ENCODE results near the gene DTL. TPM values are rescaled to one million over a fixed set of nuclear protein-coding genes. Genes with fewer than 3 reads are reported as not detected.
"Not testable (repeated sequence)": the region's sequence is repeated elsewhere in the genome, so short reads cannot be mapped to it uniquely, and the experiment has no call there.

DTL gene, protein sequence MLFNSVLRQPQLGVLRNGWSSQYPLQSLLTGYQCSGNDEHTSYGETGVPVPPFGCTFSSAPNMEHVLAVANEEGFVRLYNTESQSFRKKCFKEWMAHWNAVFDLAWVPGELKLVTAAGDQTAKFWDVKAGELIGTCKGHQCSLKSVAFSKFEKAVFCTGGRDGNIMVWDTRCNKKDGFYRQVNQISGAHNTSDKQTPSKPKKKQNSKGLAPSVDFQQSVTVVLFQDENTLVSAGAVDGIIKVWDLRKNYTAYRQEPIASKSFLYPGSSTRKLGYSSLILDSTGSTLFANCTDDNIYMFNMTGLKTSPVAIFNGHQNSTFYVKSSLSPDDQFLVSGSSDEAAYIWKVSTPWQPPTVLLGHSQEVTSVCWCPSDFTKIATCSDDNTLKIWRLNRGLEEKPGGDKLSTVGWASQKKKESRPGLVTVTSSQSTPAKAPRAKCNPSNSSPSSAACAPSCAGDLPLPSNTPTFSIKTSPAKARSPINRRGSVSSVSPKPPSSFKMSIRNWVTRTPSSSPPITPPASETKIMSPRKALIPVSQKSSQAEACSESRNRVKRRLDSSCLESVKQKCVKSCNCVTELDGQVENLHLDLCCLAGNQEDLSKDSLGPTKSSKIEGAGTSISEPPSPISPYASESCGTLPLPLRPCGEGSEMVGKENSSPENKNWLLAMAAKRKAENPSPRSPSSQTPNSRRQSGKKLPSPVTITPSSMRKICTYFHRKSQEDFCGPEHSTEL
- total RNA-seq (2014; rRNA removed; shearing (Covaris generic)) = 8.2 and 10.5 TPM in 2 replicates
- polyA plus RNA-seq (2016; fragmentation: Nextera tagmentation; extraction: Ambion mirVana) = 7.6 and 9.7 TPM in 2 replicates

DNA sequence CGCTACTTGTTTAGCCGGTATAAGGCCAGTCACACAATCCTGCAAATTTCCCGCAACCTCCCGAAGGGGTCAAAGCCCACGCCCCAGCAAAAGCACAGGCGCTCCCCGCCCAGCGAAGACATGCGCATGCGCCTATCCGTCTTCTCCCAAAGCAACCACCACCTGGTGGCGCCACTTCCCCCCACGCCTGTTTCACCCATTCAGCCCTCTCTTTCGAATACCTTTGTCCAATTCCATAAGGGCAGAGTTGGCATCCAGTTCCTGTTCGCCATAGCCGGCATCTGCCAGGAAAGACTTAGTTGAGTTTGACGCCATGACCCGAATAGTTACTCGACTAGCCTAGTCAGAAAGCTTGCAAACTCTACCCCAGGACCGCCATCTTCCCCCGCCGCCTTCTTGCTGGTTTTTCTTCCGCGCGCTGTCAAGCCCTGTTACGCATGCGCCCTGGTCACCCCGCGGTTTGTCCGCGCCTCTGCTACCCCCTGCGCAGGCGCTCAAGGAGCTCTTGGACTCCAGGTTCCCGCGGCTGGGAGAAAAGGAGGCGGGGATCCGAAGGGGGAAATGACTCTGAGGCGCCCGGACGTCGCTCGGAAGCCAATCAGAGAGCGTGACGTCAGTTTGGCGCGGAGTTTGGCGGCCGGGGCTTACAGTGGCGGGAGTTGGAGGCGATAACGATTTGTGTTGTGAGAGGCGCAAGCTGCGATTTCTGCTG is at the start of gene DTL, which contains the start of gene INTS7:
DTL (plus strand) TSS at position 626 of the 712 bp plus-strand sequence. CDS start 143 bp downstream, outside the sequence.
INTS7 (minus strand) TSS at position 435 of the 712 bp plus-strand sequence; CDS start at position 315, 120 bp downstream.
- Histone ChIP-seq H3K9ac (peak within 1 kb of the TSS; percentile 86), H3F3A (ENCODE audit: insufficient read depth) (peaks cover 27% of the 10 kb centered on the region), H3K36me3 (ENCODE audit: low read depth) (no peaks in the 10 kb centered on the region), H3K9me2 (ENCODE audit: insufficient read depth) (no peaks in the 10 kb centered on the region), H3K4me2 (ENCODE audit: unreplicated experiment) (peak within 1 kb of the TSS; percentile 96), H3K4me3 (peak within 1 kb of the TSS; percentile 96), H3K9me3 (ENCODE audit: low read depth) (no peaks in the 10 kb centered on the region), H3K27me3 (replicated peaks; ENCODE audit: insufficient read depth) (no peaks in the 10 kb centered on the region), H3K27ac (peak within 1 kb of the TSS; percentile 70), H4K20me1 (ENCODE audit: insufficient read depth) (no peaks in the 10 kb centered on the region), H3K4me1 (ENCODE audit: insufficient read depth) (peaks cover 43% of the 10 kb centered on the region), H3K79me2 (ENCODE audit: insufficient read depth) (peaks cover 73% of the 10 kb centered on the region), H2AFZ (peak within 1 kb of the TSS; percentile 92)
- DNase-seq = peak; percentile 100
- 1% methylated on average over 51 to 53 of the region's 53 CpGs for WGBS, 2 experiments (ENCODE audit: low coverage in 1 of 2, low lambda C conversion rate in 2 of 2, missing lambda C conversion rate in 2 of 2)
- TF ChIP-seq EZH2 (IDR thresholded peaks at IDR 0.05; ENCODE audit: insufficient read depth, poor library complexity, severe bottlenecking) (no peak), EZH2phosphoT487 (IDR thresholded peaks at IDR 0.05; ENCODE audit: insufficient read depth, low read depth) (no peak)
- in situ Hi-C loops (cut with MboI) = no loop called here

DNA sequence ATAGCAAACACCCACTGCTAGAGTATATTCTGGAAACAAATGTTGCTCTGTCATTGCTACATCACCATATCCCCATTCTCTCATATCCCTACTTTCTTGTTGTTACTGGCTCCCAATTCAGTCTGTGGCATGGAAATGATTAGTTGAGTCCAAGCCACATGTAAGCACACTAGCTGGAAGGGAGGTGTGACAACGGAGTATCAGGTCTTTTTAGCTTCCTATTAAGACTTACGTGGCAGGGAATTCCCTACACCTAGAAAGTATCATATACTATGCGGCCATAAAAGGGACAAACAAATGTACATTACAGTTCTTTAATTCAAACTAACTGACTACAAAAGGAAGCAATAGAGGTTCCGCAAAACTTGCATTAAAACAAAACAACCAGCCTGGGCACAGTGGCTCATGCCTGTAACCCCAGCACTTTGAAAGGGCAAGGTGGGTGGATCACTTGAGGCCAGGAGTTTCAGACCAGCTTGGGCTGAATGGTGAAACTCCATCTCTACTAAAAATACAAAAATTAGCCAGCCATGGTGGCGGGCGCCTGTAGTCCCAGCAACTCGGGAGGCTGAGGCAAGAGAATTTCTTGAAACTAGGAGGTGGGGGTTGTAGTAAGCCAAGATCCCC is 48.8 kb upstream of the DTL start:
- Histone ChIP-seq H3K36me3 (ENCODE audit: low read depth) (peaks cover 9% of the 10 kb centered on the region), H2AFZ (no peak overlapping the region), H3F3A (ENCODE audit: insufficient read depth) (no peaks in the 10 kb centered on the region), H3K4me2 (ENCODE audit: unreplicated experiment) (no peak overlapping the region), H3K4me1 (ENCODE audit: insufficient read depth) (peaks cover 4% of the 10 kb centered on the region; the same call in 1 of the 2 replicates), H3K9ac (no peak overlapping the region), H3K9me2 (ENCODE audit: insufficient read depth) (no peaks in the 10 kb centered on the region), H3K27ac (no peak overlapping the region), H3K27me3 (replicated peaks; ENCODE audit: insufficient read depth) (no peaks in the 10 kb centered on the region), H3K4me3 (no peak overlapping the region), H3K9me3 (ENCODE audit: low read depth) (no peaks in the 10 kb centered on the region), H4K20me1 (ENCODE audit: insufficient read depth) (no peaks in the 10 kb centered on the region), H3K79me2 (ENCODE audit: insufficient read depth) (no peaks in the 10 kb centered on the region)
- no peak for DNase-seq
- WGBS, 2 experiments (ENCODE audit: low coverage in 1 of 2, low lambda C conversion rate in 2 of 2, missing lambda C conversion rate in 2 of 2) = 97 to 99% methylated on average over 7 of the region's 7 CpGs
- no peak for TF ChIP-seq EZH2 (IDR thresholded peaks at IDR 0.05; ENCODE audit: insufficient read depth, poor library complexity, severe bottlenecking)
- TF ChIP-seq EZH2phosphoT487 (IDR thresholded peaks at IDR 0.05; ENCODE audit: insufficient read depth, low read depth) = no peak
- in situ Hi-C loops (cut with MboI) = no loop called here

DNA sequence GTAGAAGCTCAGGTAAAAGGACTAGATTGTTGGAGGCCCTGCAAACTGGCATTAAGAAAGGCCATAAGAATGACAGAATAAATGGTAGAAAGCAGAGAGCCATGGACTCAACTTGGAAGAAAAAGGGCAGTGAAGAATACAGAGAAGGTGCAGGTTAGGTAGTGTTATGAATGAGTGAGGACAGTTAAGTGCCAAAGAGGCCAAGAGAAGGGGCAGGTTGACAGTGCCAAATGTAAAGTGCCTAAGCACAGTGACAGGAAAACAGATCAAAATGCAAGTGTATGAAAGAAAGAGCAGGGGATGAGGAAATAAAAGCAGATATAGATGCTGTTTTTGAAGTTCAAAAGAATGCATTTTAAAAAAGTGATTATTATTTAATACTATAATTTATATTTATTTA is 43.9 kb upstream of the DTL start:
- no peak overlapping the region for H3K27ac ChIP-seq
- H2AFZ ChIP-seq = no peak overlapping the region
- no peaks in the 10 kb centered on the region for H3K79me2 ChIP-seq (ENCODE audit: insufficient read depth)
- H3F3A ChIP-seq (ENCODE audit: insufficient read depth) = no peaks in the 10 kb centered on the region
- H3K4me1 ChIP-seq (ENCODE audit: insufficient read depth) = peaks cover 4% of the 10 kb centered on the region; the same call in 1 of the 2 replicates
- DNase-seq = no peak
- no peaks in the 10 kb centered on the region for H3K9me2 ChIP-seq (ENCODE audit: insufficient read depth)
- H3K4me2 ChIP-seq (ENCODE audit: unreplicated experiment) = no peak overlapping the region
- H4K20me1 ChIP-seq (ENCODE audit: insufficient read depth) = no peaks in the 10 kb centered on the region
- no peak overlapping the region for H3K9ac ChIP-seq
- no peaks in the 10 kb centered on the region for H3K9me3 ChIP-seq (ENCODE audit: low read depth)
- no peak overlapping the region for H3K4me3 ChIP-seq
- H3K36me3 ChIP-seq (ENCODE audit: low read depth) = no peaks in the 10 kb centered on the region
- in situ Hi-C loops (cut with MboI) = no loop called here
- H3K27me3 ChIP-seq (replicated peaks; ENCODE audit: insufficient read depth) = no peaks in the 10 kb centered on the region
- TF ChIP-seq EZH2 (IDR thresholded peaks at IDR 0.05; ENCODE audit: insufficient read depth, poor library complexity, severe bottlenecking) (no peak), EZH2phosphoT487 (IDR thresholded peaks at IDR 0.05; ENCODE audit: insufficient read depth, low read depth) (no peak)

DNA sequence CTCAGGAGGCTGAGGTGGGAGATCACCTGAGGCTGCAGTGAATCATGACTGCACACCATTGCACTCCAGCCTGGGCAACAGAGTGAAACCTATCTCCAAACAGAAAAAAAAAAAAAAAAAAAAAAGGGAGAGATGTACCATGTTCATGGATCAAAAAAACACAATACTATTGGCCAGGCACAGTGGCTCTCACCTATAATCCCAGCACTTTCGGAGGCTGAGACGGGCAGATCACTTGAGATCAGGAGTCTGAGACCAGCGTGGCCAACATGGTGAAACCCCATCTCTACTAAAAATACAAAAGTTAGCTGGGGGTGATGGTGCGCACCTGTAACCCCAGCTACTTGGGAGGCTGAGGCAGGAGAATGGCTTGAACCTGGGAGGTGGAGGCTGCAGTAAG is 38.1 kb upstream of the DTL start:
- H4K20me1 ChIP-seq (ENCODE audit: insufficient read depth); H3K9me2 ChIP-seq (ENCODE audit: insufficient read depth); H3K4me2 ChIP-seq (ENCODE audit: unreplicated experiment); H3F3A ChIP-seq (ENCODE audit: insufficient read depth); H3K4me1 ChIP-seq (ENCODE audit: insufficient read depth); H3K27ac ChIP-seq; H3K9me3 ChIP-seq (ENCODE audit: low read depth); in situ Hi-C loops (cut with MboI); H3K27me3 ChIP-seq (replicated peaks; ENCODE audit: insufficient read depth); DNase-seq; H3K4me3 ChIP-seq; H3K79me2 ChIP-seq (ENCODE audit: insufficient read depth); H2AFZ ChIP-seq; H3K9ac ChIP-seq: not testable (repeated sequence)
- 99 to 100% methylated on average over 4 of the region's 4 CpGs for WGBS, 2 experiments (ENCODE audit: low coverage in 1 of 2, low lambda C conversion rate in 2 of 2, missing lambda C conversion rate in 2 of 2)
- H3K36me3 ChIP-seq (ENCODE audit: low read depth) = 0 out of 2 replicates have a peak, but pooled peaks cover 10% of the 10 kb centered on the region

All from GM23248 (cell line).